Mucosa of stomach (tissue), 1 donor: Measurements from ENCODE around the gene ZBTB2.
"Not testable (repeated sequence)": the region's sequence is repeated elsewhere in the genome, so short reads cannot be mapped to it uniquely, and the experiment has no call there.

Source experiments
- H3K27me3 ChIP-seq: one replicate; pipeline ENCODE4 v1.7.0; 2013; ENCODE audit warnings: mild to moderate bottlenecking, low read length; ENCODE audit not compliant: control insufficient read depth, insufficient read depth
- H3K36me3 ChIP-seq: one replicate; pipeline ENCODE4 v1.7.0; 2013; ENCODE audit warnings: low read length; ENCODE audit not compliant: control insufficient read depth, insufficient read depth
- H3K4me1 ChIP-seq: one replicate; pipeline ENCODE4 v1.7.0; 2013; ENCODE audit warnings: mild to moderate bottlenecking, low read length; ENCODE audit not compliant: control insufficient read depth, insufficient read depth
- H3K4me3 ChIP-seq: one replicate; pipeline ENCODE4 v1.7.0; 2013; ENCODE audit warnings: low read length
- H3K9ac ChIP-seq: one replicate; pipeline ENCODE4 v1.7.0; 2013; ENCODE audit warnings: mild to moderate bottlenecking, low read length, moderate library complexity
- H3K9me3 ChIP-seq: one replicate; pipeline ENCODE4 v1.7.0; 2013; ENCODE audit warnings: mild to moderate bottlenecking, low read length, moderate library complexity; ENCODE audit not compliant: control insufficient read depth
- donor health status: Pancreatic carcinoma.

The ZBTB2 gene

GRCh38 chr6:151393410-151393809 is 2.1 kb upstream of the ZBTB2 start:
- no peak overlapping the region for H3K4me3 ChIP-seq
- H3K4me1 ChIP-seq = peaks cover 32% of the 10 kb centered on the region

GRCh38 chr6:151392427-151392826 is 1.1 kb upstream of the ZBTB2 start:
- H3K27me3 ChIP-seq = no peaks in the 10 kb centered on the region
- H3K36me3 ChIP-seq = no peaks in the 10 kb centered on the region
- no peaks in the 10 kb centered on the region for H3K9me3 ChIP-seq
- no peak overlapping the region for H3K4me3 ChIP-seq
- peaks cover 32% of the 10 kb centered on the region for H3K4me1 ChIP-seq
- H3K9ac ChIP-seq = peak overlapping the region; percentile 3

More at GRCh38 chr6:151393410-151393809, 2.1 kb upstream of the ZBTB2 start:
- Histone ChIP-seq H3K27me3 (no peaks in the 10 kb centered on the region), H3K36me3 (no peaks in the 10 kb centered on the region), H3K9me3 (no peaks in the 10 kb centered on the region), H3K9ac (no peak overlapping the region)

GRCh38 chr6:151390851-151391470 is 398 bp downstream of the ZBTB2 start:
- Histone ChIP-seq H3K9ac (peak overlapping the region; percentile 90), H3K36me3 (no peaks in the 10 kb centered on the region), H3K9me3 (no peaks in the 10 kb centered on the region), H3K4me1 (peaks cover 32% of the 10 kb centered on the region), H3K4me3 (peak overlapping the region; percentile 25), H3K27me3 (no peaks in the 10 kb centered on the region)

- Histone ChIP-seq H3K4me1 (peaks cover 32% of the 10 kb centered on the region), H3K9me3 (no peaks in the 10 kb centered on the region), H3K4me3 (no peak overlapping the region), H3K9ac (peak overlapping the region; percentile 90), H3K27me3 (no peaks in the 10 kb centered on the region), H3K36me3 (no peaks in the 10 kb centered on the region)
Observed at GRCh38 chr6:151390276-151390850, 996 bp downstream of the ZBTB2 start.

GRCh38 chr6:151389618-151390275 is 1.6 kb downstream of the ZBTB2 start:
- Histone ChIP-seq H3K27me3 (no peaks in the 10 kb centered on the region), H3K4me1 (peaks cover 32% of the 10 kb centered on the region), H3K36me3 (no peaks in the 10 kb centered on the region), H3K9me3 (no peaks in the 10 kb centered on the region), H3K4me3 (peak overlapping the region; percentile 89), H3K9ac (peak overlapping the region; percentile 96)

GRCh38 chr6:151388997-151389617 is 2.3 kb downstream of the ZBTB2 start:
- peak overlapping the region; percentile 96 for H3K9ac ChIP-seq
- H3K9me3 ChIP-seq = no peaks in the 10 kb centered on the region
- H3K4me1 ChIP-seq = peaks cover 32% of the 10 kb centered on the region
- no peaks in the 10 kb centered on the region for H3K36me3 ChIP-seq
- H3K27me3 ChIP-seq = no peaks in the 10 kb centered on the region
- H3K4me3 ChIP-seq = peak overlapping the region; percentile 89

GRCh38 chr6:151388236-151388635 is 3.1 kb downstream of the ZBTB2 start:
- no peaks in the 10 kb centered on the region for H3K9me3 ChIP-seq
- no peak overlapping the region for H3K9ac ChIP-seq
- H3K4me1 ChIP-seq = peaks cover 24% of the 10 kb centered on the region
- no peaks in the 10 kb centered on the region for H3K36me3 ChIP-seq
- no peak overlapping the region for H3K4me3 ChIP-seq
- no peaks in the 10 kb centered on the region for H3K27me3 ChIP-seq

GRCh38 chr6:151387175-151387970 is 4.0 kb downstream of the ZBTB2 start:
- Histone ChIP-seq H3K36me3 (no peaks in the 10 kb centered on the region), H3K4me1 (peaks cover 15% of the 10 kb centered on the region), H3K9me3 (no peaks in the 10 kb centered on the region), H3K4me3 (no peak overlapping the region), H3K27me3 (no peaks in the 10 kb centered on the region), H3K9ac (no peak overlapping the region)

GRCh38 chr6:151385177-151385576 is 6.2 kb downstream of the ZBTB2 start:
- Histone ChIP-seq H3K4me1 (peaks cover 10% of the 10 kb centered on the region), H3K9me3 (no peaks in the 10 kb centered on the region), H3K36me3 (no peaks in the 10 kb centered on the region), H3K4me3 (no peak overlapping the region), H3K9ac (no peak overlapping the region), H3K27me3 (no peaks in the 10 kb centered on the region)

GRCh38 chr6:151384151-151384550 is 7.2 kb downstream of the ZBTB2 start:
- Histone ChIP-seq H3K9ac (no peak overlapping the region), H3K4me1 (peaks cover 5% of the 10 kb centered on the region), H3K27me3 (no peaks in the 10 kb centered on the region), H3K9me3 (no peaks in the 10 kb centered on the region), H3K4me3 (no peak overlapping the region), H3K36me3 (no peaks in the 10 kb centered on the region)

GRCh38 chr6:151382631-151383030 is 8.7 kb downstream of the ZBTB2 start:
- not testable (repeated sequence) for H3K9ac ChIP-seq, H3K9me3 ChIP-seq, H3K36me3 ChIP-seq, H3K4me1 ChIP-seq, H3K4me3 ChIP-seq, H3K27me3 ChIP-seq
